GM19438 (cell line): ENCODE data around the gene IGSF8.
A peak's percentile ranks its signal among the peaks of the same experiment; 100 is the strongest.

Source experiments
- ATAC-seq: cut with Tn5 transposase; IDR thresholded peaks from one replicate; pipeline ENCODE4 v1.9.1; 2021; ENCODE audit warnings: low read depth; ENCODE audit not compliant: unreplicated experiment

Gene IGSF8

DNA sequence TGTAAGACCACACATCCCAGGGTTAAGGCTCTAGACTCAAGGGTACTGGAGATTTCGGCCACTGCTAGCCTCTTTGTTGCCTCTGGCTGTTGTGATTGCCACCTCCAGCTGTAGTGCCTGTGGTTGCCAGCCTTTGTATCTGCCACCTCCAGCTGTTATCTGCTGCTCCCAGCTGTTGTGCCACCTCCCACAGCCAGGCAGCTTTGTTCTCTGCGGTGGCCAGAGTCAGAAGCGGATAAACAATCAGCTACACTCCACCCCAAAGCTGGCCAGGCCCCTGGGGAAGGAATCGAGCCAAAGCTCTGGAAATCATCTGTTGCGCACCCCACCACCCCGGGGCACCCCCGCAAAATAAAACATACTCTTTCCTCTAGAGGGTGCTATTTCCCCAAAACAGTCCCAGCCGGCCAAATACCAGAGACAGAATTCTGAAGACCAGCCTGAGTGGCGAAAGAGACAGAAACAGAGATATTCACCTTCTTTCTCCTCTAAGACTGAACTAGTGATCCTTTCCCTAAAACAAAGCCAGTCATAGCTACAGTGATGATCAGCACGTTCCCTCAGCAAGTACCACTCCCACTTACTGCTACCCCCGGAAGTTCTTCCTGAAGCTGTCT lies 51.8 kb downstream of the IGSF8 start:
- peak; percentile 83 for ATAC-seq

DNA sequence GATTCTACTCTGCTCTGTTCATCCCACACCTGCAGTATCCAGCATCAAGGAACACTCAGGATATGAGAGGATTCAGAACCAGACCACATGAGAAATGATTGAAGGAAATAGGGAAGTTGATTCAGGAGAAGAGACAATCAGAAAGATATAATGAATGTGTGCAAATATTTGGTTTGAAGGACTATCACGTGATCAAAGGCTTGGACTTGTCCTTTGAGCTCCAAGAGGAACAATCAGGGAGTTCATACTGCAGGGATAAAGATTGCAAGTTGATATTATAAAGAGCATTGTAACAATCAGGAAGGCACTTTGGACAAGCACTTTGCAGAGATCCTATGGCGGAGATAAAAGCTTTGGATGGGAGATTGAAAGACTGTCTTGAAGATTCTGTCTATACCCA lies 52.8 kb downstream of the IGSF8 start:
- no peak for ATAC-seq

DNA sequence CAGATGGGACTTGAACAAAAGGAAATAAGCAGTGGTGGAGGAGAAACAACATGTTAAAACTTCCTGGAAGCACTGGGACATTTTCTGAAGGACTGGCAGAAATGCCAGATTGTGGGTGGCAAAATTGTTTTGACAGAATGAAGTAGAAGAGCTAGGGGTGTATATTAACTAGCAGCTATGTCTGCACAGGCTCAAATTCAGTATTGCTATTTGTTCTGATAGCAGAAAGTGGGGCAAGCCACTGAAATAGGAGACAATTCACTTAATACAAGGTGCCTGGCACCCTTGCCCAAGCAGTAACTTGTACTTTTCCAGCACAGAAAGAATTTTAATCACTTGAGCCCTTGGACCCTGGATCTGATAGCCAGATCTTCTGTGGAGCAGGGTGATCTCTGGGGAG lies 54.9 kb downstream of the IGSF8 start:
- ATAC-seq, result no peak
